Esophagus squamous epithelium (tissue), 5 donors: ENCODE results near the gene COX5A. TPM values are rescaled to one million over a fixed set of nuclear protein-coding genes. Genes with fewer than 3 reads are reported as not detected.
A peak's percentile ranks its signal among the peaks of the same experiment; 100 is the strongest.

Experiments
- DNase-seq: peaks from one replicate; lab custom pipeline; 2025; lab: John Stamatoyannopoulos, UW
- H3K27ac ChIP-seq, 4 donors: fragments of 200-600 bp; sonication (generic); one replicate each; pipeline ENCODE4 v1.5.1; 2016 to 2019; ENCODE audit warnings: mild to moderate bottlenecking in 1 of 4
- H3K27me3 ChIP-seq, 4 donors: fragments of 200-600 bp; sonication (generic); 1 replicate in 3 of 4; 2 replicates in 1 of 4; pipeline versions ENCODE4 v1.5.1 to v1.6.0; 2017 to 2021; ENCODE audit warnings: antibody characterized with exemption in 1 of 4
- H3K36me3 ChIP-seq, 3 donors: fragments of 200-600 bp; sonication (generic); one replicate each; pipeline ENCODE4 v1.5.1; 2016 to 2019
- H3K4me1 ChIP-seq, 3 donors: fragments of 200-600 bp; sonication (generic); one replicate each; pipeline ENCODE4 v1.5.1; 2017 to 2019
- H3K4me3 ChIP-seq, 4 donors: fragments of 200-600 bp; sonication (generic); 1 replicate in 3 of 4; 2 replicates in 1 of 4; pipeline ENCODE4 v1.5.1; 2016 to 2019; ENCODE audit warnings: mild to moderate bottlenecking in 2 of 4, moderate library complexity in 1 of 4
- H3K9me3 ChIP-seq, 3 donors: fragments of 200-600 bp; sonication (generic); one replicate each; pipeline ENCODE4 v1.5.1; 2016 to 2019
- POLR2A ChIP-seq, 4 donors: fragments of 450-650 bp; IDR thresholded peaks; one replicate each; pipeline ENCODE4 v1.6.1; 2017; ENCODE audit warnings: antibody characterized with exemption in 4 of 4, mild to moderate bottlenecking in 4 of 4, moderate library complexity in 3 of 4
- WGBS, 2 donors: methylation state at CpG; one replicate each; pipeline ENCODE4 v1.1.5; 2018; 5-methylcytosine and 5-hydroxymethylcytosine counted together
- intact Hi-C: fragments of 100-400 bp; cut with DNase I; formaldehyde crosslinking; loops from one replicate; pipeline ENCODE4 v1.15.0; 2022
- total RNA-seq, 4 donors: library from RNA; depleted of rRNA; stranded (reverse); fragments of >200 nt; gene quantifications; one replicate each; pipeline ENCODE4 v1.1.0, GENCODE V29; 2016
- TF ChIP-seq, protein P1 (sequence below), 6 experiments: fragments of 450-650 bp in 4 of 6; fragments of 200-600 bp in 2 of 6; sonication (generic) in 2 of 6; IDR thresholded peaks; one replicate each; pipeline ENCODE4 v1.5.1; 2016 to 2019; ENCODE audit warnings: antibody characterized with exemption in 6 of 6, mild to moderate bottlenecking in 4 of 6, moderate library complexity in 4 of 6
- donor health status: DM: yes; HTN: yes; CAD: no.

Gene COX5A
- total RNA-seq, 4 donors from 2014 or later, result 110 to 197 (median 172) TPM

DNA sequence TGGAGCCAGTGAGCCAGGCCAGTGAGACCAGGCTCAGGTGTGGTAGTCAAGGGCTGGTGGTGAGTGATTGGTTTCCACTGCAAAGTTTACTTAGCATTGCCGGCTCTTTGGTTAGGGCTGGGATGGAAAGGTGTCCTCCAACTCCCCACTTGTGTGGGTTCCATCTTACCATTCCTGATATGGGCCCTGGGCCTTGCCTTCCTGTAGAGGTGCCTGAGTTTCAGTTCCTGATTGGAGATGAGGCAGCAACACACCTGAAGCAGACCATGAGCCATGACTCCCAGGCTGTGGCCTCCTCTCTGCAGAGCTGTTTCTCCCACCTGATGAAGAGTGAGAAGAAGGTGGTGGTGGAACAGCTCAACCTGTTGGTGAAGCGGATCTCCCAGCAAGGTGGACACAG is 44.9 kb downstream of the COX5A start:
- Histone ChIP-seq H3K36me3 (peaks cover 0 to 59% (median 0%) of the 10 kb centered on the region in 3 donors), H3K27ac (peak overlapping the region; percentile 30 to 91 (median 48)), H3K27me3 (no peaks in the 10 kb centered on the region), H3K9me3 (no peaks in the 10 kb centered on the region), H3K4me3 (no peak overlapping the region), H3K4me1 (peaks cover 16 to 66% (median 21%) of the 10 kb centered on the region in 3 donors)
- TF ChIP-seq POLR2A (IDR thresholded peaks at IDR 0.05), result no peak
- TF ChIP-seq, protein P1, sequence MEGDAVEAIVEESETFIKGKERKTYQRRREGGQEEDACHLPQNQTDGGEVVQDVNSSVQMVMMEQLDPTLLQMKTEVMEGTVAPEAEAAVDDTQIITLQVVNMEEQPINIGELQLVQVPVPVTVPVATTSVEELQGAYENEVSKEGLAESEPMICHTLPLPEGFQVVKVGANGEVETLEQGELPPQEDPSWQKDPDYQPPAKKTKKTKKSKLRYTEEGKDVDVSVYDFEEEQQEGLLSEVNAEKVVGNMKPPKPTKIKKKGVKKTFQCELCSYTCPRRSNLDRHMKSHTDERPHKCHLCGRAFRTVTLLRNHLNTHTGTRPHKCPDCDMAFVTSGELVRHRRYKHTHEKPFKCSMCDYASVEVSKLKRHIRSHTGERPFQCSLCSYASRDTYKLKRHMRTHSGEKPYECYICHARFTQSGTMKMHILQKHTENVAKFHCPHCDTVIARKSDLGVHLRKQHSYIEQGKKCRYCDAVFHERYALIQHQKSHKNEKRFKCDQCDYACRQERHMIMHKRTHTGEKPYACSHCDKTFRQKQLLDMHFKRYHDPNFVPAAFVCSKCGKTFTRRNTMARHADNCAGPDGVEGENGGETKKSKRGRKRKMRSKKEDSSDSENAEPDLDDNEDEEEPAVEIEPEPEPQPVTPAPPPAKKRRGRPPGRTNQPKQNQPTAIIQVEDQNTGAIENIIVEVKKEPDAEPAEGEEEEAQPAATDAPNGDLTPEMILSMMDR (IDR thresholded peaks at IDR 0.05), result no peak
- intact Hi-C loops, result no loop called here
- no CpG with 5 or more reads among the region's 2 CpGs for WGBS, 2 donors
- no peak for DNase-seq

DNA sequence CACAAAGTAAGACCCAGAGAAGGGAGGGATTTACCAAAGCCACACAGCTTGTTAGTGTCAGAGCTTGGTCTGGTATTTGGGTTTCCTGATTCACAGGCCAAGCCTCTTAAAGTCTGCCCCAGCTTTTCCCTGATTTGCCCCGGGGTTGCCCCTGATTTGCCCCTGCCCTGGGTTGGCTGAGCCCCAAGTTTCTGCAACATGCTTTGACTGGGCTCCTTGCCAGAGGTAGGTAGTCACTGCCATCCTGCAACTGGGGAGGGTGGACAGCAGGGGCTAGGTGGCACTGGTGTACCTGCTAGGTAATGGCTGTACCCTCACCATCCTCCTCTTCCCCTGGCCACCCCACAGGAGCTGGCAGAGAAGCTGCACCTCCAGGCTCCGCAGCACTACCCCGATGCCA is 45.6 kb downstream of the COX5A start:
- Histone ChIP-seq H3K27me3 (no peaks in the 10 kb centered on the region), H3K9me3 (no peaks in the 10 kb centered on the region), H3K4me1 (peaks cover 16 to 66% (median 21%) of the 10 kb centered on the region in 3 donors), H3K27ac (peak overlapping the region in 3 of 4 donors; percentile 36 to 91 (median 89)), H3K36me3 (peaks cover 0 to 52% (median 0%) of the 10 kb centered on the region in 3 donors), H3K4me3 (no peak overlapping the region)
- intact Hi-C loops, result no loop called here
- TF ChIP-seq POLR2A (IDR thresholded peaks at IDR 0.05), result no peak
- TF ChIP-seq, protein P1 (IDR thresholded peaks at IDR 0.05), result peak in 1 of 6 experiments; percentile 10
- no peak for DNase-seq
- WGBS, 2 donors, result 17% methylated on average over 1 of the region's 3 CpGs; no CpG with 5 or more reads in 1 of the 2 donors

DNA sequence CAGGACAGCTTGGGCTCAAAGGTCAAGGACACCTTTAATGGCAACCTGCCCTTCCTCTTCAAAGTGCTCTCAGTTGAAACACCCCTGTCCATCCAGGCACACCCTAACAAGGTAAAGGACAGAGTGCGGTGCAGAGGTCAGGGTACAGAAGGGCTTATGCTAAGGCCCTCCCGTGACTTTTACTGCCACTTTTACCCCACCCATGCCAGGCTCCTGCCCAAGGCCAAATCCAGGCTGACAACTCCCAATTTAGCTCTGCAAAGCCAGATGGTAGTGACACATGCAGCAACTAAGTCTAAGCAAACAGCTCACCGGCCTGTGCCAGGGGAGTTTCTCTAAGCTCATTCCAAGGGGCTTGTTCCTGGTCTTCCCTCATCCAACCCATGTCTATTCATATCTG is 46.4 kb downstream of the COX5A start:
- Histone ChIP-seq H3K4me3 (no peak overlapping the region), H3K27ac (peak overlapping the region; percentile 10 to 91 (median 85)), H3K9me3 (no peaks in the 10 kb centered on the region), H3K36me3 (peaks cover 0 to 44% (median 0%) of the 10 kb centered on the region in 3 donors), H3K4me1 (peaks cover 16 to 57% (median 21%) of the 10 kb centered on the region in 3 donors), H3K27me3 (no peaks in the 10 kb centered on the region)
- 68 to 80% methylated on average over 2 to 3 of the region's 3 CpGs for WGBS, 2 donors
- intact Hi-C loops, result no loop called here
- DNase-seq, result no peak
- TF ChIP-seq POLR2A (IDR thresholded peaks at IDR 0.05), result no peak
- TF ChIP-seq, protein P1 (IDR thresholded peaks at IDR 0.05), result no peak

DNA sequence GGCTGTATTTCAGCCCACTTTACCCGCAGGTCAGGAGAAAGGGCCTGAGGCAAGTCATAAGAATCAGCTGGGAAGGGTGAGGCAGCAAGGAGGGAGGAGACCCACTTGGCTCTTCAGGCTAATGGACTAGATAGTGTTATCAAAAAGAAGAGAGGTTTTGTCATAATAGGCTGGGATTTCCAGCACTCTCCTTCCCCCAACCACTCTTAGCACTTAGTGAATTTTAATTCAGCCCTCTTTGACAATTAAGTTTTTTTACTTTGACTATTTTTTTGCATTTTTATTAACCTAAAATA is 47.3 kb downstream of the COX5A start:
- Histone ChIP-seq H3K27ac (peak overlapping the region; percentile 81 to 91 (median 89)), H3K4me3 (peak overlapping the region; percentile 76 to 94 (median 88)), H3K4me1 (peaks cover 16 to 56% (median 21%) of the 10 kb centered on the region in 3 donors), H3K9me3 (no peaks in the 10 kb centered on the region), H3K36me3 (peaks cover 0 to 35% (median 0%) of the 10 kb centered on the region in 3 donors), H3K27me3 (no peaks in the 10 kb centered on the region)
- no peak for DNase-seq
- 0% methylated on average over 1 of the region's 1 CpG for WGBS, 2 donors
- no peak for TF ChIP-seq POLR2A (IDR thresholded peaks at IDR 0.05)
- TF ChIP-seq, protein P1 (IDR thresholded peaks at IDR 0.05), result no peak
- intact Hi-C loops, result no loop called here

DNA sequence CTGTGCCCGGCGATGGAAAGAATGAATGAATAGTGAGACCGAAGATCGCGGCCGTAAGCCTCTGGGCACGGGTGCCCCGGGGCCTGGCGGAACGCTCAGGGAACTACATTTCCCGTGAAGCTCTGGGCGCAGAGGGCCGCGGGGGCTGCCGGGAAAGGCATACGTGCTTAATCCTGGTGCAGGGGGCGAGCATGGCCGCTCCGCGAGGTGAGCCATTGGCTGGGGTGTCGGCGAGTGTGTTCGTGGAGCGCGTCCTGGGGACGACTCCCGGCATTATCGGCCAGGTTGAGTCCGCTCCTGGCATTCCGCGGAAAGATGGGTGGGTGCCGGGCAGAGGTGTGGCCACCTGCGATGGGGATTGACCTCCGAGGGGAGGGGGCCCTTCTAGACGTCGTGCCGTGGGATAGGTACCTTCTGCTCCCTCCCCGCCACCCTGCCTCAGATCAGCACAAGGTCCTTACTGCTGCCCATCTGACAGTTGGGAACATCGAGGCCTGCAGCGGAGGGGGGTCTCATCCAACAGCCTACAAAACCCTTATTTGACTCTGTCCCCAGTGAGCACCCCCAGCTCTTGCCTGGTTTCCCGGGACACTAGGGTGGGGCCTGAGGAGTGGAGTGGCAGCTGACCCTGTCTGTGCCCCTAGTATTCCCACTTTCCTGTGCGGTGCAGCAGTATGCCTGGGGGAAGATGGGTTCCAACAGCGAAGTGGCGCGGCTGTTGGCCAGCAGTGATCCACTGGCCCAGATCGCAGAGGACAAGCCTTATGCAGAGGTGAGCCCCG is 47.8 kb downstream of the COX5A start, which contains the start of gene MPI:
MPI (plus strand) TSS at position 160 of the 782 bp plus-strand sequence; CDS start at position 192, 32 bp downstream.
- 0 to 9% methylated on average over 3 to 9 of the region's 47 CpGs for WGBS, 2 donors
- peak within 1 kb of the TSS; percentile 81 to 91 (median 89) for H3K27ac ChIP-seq
- no peaks in the 10 kb centered on the region for H3K27me3 ChIP-seq
- peaks cover 0 to 35% (median 0%) of the 10 kb centered on the region in 3 donors for H3K36me3 ChIP-seq
- DNase-seq, result no peak
- no peaks in the 10 kb centered on the region for H3K9me3 ChIP-seq
- peaks cover 16 to 56% (median 21%) of the 10 kb centered on the region in 3 donors for H3K4me1 ChIP-seq
- intact Hi-C loops, result no loop called here
- peak within 1 kb of the TSS; percentile 76 to 94 (median 88) for H3K4me3 ChIP-seq
- TF ChIP-seq POLR2A (IDR thresholded peaks at IDR 0.05), result peak in 3 of 4 donors; percentile 27 to 48 (median 41)
- TF ChIP-seq, protein P1 (IDR thresholded peaks at IDR 0.05), result peak in 5 of 6 experiments; percentile 20 to 44 (median 35)
